Stimulated activated CD4-positive, alpha-beta T cell treated with anti-CD3 and anti-CD28 coated beads, Interleukin-12 subunit alpha, Interleukin-12 subunit beta, amount 100 ng/mL, for 48 hours (primary cell): ENCODE data around the gene CST6.
"Not testable (repeated sequence)": the region's sequence is repeated elsewhere in the genome, so short reads cannot be mapped to it uniquely, and the experiment has no call there.

Experiments
- DNase-seq, 3 donors: peaks; one replicate each; pipeline ENCODE4 v3.0.0-alpha.2; 2020; ENCODE audit warnings: low read depth in 2 of 3, low spot score in 1 of 3

Gene CST6

DNA sequence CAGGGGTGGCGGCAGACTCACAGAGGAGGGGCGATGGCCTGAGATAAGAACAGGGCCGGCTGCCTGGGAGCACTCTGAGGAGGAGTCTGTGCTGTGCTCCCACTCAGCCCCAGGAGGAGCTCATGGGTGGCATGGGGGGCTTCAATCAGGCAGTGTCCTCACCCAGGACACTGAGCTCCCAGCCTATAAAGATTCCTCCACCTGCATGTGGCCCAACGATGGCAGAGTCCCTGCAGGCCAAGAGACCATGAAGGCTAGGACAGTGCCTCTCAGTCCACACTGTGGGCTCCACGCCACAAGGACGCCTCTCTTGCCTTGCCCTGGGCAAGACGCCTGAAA lies 1.9 kb downstream of the CST6 start:
- DNase-seq, result no peak

DNA sequence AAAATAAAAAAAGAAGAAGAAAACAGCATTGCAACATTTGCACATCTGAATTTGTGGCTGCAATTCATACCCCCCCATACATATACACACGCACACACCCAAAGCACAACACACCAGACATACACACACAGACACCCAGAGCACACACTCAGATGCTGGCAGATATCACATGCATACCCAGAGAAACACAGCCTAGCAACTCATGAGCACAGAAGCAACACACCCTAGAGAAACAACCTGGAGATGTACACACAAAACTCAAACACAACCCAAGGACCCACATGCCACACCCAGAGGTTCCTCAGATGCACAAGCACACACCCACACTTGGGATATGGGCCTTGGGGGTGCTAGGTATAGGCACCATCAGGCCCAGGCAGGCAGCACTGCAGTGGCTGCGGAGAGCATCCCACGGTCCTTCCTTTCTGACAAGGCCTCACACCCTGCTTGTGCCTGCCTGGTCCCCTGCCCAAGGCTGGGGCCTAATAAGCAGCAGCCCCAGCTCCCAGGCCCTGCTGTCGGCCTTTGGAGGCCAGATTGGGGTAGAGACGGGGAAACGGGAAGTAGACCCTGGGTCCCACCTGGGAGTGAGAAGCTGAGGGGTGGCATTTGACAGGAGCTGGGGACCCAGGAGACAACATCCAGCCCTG lies 3.1 kb downstream of the CST6 start:
- no peak for DNase-seq

DNA sequence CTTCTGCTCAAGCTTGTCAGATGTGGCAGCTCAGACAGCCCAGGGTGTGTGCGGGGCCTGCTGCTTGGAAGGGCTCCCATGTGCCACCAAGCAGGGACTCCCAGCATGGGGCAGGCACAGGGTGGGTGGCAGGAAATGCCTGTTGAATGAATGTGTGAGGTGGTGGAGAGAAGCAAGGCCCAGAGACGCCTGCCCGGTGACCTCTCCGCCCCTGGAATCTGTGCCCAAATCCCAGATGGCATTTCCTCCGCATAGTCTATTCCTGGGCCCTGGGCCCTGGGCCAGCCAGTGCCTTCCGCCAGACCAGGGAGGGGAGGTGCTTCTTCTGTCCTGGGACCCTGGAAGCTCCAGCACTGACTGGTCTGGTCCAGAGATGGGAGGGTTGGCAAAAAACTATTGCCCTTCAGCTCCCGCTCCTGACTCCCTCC lies 3.7 kb downstream of the CST6 start:
- no peak for DNase-seq

DNA sequence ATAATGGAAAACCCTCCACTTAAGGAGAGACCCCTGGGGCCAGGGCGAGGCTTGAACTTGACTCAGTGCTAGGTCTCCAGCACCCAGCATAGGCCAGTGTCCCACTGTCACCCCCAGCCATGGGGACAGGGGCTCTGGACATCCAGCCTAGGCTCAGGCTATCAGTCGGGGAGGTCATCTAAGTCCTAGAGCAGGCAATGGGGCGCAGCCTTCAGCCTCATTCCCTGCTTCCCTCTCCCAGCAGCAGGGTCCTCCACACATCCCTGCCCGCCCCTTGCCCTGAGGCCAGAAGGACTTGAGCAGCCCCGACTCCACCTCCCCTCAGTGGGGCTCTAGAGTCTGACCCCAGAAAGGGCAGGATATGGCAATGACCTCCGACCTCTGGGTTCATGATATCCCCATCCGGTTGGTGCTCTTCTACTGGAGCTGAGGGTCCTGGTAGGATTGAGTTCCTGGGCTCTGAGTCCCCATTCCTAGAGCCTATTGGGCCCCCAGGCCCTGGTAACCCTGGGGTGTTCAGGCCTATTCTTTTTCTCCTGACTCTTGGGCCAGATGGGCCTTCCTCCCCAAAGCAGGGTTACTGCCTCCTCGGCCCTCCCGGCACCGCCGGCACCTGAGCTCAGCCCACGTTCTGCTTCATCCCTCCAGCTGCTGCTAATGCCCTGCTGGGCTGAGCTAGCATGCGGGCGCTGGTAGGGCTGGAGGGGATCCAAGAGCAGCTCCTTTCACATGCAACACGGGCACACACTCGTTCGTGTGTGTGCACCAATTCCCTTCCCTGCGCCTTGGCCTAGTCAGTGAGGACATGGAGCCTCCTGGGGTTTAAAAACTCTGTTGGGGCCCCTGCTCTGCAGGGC lies 4.4 kb downstream of the CST6 start:
- no peak for DNase-seq

DNA sequence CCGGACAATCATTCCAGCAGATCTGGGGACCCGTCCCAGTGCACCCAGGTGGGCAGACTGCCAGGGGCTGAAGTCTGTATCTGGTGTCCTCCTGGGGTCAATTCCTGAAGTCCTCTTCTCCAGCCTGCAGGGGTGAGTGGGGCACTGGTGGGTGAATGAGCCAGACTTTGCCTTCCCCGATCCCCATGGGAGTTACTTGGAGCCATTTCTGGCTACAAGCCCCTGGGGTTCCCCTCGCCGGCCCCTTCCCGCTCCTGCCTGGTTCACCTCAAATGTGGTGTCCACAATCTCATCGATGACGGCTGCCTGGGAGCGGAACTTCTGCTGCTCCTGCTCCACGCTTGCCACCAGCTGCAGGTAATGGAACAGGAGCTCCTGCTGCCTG lies 5.0 kb downstream of the CST6 start:
- DNase-seq, result no peak

DNA sequence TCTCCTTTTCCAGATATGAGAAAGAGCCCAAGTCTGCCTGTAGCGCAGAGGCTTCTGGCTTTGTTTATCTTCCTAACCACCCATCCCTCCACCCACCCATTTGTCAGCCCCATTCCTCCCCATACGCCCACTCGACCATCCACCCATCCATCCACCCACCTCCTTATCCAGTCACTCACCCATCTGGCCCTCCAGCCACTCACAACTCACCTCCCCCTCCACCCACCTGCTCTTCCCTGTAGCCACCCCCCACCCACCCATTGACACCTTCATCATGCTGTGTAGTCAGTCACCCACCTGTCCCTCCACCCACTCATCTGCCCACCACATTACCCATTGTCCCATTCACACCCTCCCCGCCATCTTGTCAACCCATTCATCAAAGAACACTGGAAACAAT lies 5.5 kb downstream of the CST6 start:
- DNase-seq, result no peak

DNA sequence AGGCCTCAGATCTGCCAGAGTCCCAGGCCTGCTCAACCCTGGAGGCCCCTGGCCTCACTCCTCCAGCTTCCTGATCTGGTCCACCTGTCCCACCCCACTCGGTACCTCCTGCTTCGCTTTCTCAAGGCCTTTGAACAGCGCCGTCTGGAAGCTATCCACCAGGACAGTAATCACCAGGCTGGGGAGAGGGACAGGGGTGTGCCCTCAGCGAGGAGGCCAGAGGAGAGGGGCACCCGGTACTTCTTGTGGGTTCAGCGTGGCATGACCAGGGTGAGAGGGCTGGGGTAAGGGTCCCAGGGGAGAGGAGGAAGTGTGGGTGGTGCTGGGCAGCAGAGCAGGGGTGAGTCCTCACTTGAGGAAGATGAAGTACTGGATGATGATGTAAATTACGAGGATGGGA lies 8.4 kb downstream of the CST6 start:
- no peak for DNase-seq

DNA sequence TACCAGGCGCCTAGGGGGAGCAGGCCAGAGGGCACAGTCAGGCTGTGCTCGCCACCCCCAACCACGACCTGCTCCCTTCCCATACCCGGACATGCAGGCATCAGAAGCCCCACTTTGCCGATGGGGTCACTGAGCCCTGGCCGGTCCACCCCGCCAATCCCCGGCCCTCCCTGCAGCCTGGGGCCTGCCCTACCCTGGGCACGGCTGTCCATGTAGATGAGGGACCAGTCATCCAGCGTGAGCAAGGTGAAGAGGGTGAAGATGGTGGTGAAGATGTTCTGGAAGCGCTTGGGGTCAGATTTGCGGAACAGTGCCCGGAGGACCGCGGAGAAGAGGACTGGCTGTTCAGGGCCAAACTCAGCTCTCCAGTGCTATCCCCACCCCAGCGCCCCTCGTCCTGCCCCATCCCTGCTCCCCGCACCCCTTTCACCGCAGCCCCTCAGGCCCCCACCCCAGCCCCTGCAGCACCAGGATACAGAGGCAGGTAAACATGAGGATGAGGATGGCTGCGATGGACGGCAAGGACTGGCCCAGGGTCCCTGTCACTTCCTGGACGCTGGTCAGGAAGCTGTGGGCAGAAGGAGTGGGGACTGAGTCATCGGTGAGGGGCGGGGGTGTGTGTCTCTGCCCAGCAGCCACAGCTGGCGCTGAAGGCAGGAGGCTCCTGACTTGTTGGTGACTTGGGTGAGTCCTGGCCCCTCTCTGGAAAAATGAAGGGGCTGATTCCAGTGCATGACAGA lies 9.0 kb downstream of the CST6 start:
- DNase-seq, result no peak

DNA sequence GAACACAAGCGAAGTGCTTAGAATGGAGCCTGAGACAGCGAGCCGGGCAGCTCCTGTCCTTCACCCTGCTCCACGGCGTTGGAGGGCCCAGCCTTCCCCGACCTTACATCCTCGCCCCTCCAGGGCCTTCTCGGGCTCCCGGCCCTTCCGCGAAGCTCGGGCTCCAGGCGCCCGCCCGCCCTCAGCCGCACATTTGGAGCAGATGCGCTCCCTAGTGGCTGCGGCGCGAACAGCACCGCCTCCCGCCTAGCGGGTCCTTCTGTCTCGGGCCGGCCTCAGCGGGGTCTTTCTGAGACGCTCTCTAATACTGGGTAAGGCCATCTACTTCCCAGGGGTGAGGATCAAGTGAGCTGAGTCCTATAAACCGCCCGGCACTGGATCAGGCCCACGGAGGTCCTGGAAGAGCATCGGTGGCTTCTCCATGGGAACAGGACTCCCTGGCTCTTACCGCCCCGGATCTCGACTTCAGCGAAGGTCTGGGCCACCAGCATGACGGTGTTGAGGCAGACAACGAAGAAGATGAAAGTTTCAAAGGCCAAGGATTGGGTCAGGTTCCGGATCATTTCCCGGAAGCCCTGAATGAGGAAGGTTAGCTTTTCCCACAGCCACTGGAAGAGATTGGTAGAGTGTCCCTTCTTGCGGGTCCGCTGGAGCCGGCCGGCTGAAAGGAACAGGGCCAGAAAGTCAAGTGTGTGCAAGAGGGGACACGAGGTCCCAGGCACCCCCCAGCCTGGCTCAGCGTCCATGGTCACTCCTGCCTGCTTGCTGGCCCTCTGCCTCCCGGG lies 10.8 kb downstream of the CST6 start:
- DNase-seq, result peak; percentile 61 to 85 (median 72)

DNA sequence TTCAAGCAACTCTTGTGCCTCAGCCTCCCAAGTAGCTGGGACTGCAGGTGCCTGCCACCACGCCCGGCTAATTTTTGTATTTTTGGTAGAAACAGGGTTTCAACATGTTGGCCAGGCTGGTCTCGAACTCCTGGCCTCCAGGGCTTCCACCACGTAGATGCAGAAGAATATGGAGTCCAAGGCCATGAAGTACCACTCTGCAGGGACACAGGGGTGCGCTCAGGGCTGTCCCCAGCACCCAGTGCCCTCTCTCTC lies 11.3 kb downstream of the CST6 start:
- not testable (repeated sequence) for DNase-seq

DNA sequence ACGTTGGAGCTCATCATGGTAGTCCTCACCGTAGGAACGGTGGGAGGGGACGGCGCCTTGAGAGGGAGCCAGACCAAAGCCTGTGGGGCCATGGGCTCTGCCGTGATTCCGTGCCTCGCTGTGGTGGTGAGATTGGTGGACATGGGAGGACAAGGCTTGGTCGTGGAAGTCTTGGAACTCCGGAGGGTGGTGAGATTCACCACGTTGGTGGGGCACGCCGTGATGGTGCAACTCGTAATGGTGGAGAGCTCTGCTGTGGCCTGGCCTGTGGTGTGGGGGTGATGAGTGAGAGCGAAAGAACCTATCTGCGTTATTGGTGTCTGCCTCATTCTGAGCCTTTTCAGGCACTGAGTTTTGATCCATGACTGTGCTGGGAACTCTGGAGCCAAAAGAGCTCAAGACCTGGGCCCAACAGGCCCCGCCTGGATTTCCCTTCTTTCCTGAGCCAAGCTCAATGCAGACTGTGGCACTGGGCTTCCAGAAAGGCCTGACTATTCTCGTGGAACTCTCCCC lies 14.3 kb downstream of the CST6 start, which contains the start of gene CATSPER1:
Gene CATSPER1, minus strand, starts transcription at position 463 of the 513 bp plus-strand sequence. Its CDS starts 100 bp downstream, at position 363.
- no peak for DNase-seq

DNA sequence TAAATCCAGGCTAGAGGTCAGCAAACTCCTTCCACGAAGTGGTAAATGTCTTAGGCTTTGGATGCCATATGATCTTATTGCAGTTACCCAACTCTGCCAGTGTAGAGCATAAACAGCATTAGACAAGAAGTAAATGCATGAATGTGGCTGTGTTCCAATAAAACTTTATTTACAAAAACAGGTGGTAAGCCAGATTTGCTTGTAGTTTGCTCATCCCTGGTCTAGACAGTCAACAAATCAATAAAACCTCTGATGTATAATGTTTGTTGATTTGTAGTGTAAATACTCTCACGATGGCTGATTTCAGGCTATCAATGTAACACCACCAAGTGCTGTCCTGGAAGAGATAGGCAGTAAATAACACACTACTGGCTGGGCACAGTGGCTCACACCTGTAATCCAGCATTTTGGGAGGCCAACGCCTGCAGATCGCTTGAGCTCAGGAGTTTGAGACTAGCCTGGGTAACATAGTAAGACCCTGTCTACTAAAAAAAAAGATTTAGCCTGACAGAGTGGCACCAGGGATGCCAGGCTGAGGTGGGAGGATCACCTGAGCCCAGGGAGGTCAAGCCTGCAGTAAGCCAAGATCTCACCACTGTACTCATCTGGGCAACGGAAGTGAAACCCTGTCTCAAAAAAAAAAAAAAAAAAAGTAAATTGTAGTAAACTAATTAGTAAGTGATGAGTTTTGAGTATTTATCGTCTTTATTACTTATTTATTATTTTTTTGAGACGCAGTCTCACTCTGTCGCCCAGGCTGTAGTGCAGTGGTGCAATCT lies 21.3 kb downstream of the CST6 start:
- DNase-seq, result no peak

DNA sequence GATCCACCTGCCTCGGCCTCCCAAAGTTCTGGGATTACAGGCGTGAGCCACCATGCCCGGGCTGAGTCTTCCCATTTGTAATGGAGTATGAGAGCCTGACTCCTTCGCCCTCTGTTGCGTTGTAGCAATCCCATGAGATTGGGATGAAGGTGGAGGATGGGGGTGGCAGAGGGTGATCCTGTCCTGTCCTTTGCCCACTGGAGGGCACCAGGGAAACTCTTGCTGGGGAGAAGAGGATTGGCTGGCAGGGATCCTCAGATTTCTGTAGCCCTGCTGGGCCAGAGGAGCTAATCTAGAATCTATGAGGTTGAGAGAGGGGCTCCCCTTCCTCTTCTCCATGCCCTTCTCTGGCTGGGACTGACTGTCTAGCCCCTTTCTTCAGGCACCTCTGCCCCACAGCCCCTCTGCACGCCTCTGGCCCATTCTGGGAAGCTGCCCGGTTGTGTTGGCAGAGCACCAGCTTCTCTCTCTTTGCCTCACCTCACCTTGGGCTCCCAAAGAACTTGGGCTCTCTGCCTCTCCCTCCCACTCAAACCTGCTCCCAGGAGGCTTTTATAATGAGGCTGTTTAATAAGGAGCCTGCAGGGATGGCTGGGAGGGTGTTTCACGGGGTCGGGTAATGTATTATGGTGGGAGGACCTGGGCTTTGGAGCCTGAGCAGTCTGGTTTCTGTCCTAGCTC lies 24.0 kb downstream of the CST6 start:
- DNase-seq, result no peak

DNA sequence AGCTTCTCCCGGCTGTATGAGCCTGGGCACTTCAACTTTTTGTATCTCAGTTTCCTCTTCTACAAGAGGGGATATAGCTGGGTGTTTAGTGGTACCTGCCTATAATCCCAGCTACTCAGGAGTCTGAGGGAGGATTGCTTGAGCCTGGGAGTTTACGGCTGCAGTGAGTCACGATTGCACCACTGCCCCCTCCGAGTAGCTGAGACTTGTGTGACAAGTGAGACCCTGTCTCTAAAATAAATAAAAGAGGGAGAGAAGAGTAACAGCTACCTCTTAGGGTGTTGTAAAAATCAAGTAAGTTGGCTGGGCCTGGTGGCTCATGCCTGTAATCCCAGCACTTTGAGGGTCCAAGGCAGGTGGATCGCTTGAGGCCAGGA lies 24.5 kb downstream of the CST6 start:
- DNase-seq, result no peak

DNA sequence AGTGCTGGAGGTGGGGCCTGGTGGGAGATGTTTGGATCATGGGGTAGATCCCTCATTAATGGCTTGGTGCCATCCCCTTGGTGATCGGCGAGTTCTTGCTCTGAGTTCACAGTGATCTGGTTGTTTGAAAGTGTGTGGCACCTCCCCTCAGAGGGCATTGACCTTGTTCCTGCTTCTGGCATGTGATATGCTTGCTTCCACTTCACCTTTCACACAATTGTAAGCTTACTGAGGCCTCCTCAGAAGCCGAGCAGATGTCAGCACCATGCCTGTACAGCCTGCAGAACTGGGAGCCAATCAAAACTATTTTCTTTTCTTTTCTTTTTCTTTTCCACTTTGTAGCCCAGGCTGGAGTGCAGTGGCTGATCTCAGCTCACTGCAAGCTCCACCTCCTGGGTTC lies 25.5 kb downstream of the CST6 start:
- DNase-seq, result no peak

DNA sequence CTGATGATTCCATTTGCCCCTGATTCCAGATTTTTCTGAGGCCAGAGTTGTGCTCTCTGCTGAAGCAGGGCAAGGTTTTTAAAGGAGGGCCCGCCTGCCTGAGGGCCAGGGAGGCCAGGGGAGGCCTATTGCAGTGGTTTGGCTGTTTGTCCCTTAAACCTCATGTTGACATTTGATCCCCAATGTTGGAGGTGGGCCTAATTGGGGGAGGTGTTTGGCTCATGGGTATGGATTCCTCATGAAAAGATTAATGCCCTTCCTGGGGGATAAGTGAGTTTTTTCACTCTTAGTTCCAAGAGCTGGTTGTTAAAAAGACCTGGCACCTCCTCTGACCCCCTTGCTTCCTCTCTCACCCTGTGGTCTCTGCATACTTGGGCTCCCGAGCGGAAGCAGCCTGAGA lies 28.0 kb downstream of the CST6 start:
- DNase-seq, result no peak

DNA sequence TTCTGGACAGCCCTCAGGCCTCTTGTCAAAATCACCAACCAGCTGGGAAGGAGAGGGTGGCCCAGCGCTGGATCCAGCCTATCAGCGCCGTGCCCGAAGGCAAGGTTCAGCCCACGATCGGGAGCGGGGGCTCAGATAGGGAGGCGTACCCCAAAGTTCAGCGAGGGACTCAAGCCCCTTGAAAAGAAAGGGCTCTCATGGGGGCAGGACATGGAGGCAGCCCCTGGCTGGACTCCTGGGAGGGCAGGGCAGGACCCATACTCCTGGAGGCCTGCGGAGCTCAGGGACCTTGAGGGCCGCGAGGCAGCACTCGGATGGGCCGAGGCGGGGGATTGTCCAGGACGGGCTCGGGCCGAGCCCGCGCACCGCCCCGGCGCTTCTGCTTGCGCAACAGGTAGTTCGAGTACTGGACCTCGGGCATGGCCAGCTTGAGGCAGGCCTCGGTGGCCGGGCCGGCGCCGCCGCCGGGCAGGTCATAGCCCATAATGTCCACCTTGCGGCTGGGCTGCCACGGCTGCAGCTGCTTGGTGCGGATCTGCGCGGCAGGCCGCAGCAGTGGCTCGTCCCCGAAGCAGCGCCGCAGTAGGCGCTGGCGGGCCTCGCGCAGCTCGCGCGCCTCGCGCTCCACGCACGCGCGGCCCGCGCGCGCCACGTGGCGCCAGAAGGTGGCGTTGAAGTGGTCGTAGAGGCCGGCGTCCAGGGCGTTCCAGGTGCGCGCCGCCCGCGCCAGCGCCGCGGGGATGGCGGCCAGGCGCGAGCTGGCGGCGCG lies 30.6 kb downstream of the CST6 start:
- DNase-seq, result no peak

DNA sequence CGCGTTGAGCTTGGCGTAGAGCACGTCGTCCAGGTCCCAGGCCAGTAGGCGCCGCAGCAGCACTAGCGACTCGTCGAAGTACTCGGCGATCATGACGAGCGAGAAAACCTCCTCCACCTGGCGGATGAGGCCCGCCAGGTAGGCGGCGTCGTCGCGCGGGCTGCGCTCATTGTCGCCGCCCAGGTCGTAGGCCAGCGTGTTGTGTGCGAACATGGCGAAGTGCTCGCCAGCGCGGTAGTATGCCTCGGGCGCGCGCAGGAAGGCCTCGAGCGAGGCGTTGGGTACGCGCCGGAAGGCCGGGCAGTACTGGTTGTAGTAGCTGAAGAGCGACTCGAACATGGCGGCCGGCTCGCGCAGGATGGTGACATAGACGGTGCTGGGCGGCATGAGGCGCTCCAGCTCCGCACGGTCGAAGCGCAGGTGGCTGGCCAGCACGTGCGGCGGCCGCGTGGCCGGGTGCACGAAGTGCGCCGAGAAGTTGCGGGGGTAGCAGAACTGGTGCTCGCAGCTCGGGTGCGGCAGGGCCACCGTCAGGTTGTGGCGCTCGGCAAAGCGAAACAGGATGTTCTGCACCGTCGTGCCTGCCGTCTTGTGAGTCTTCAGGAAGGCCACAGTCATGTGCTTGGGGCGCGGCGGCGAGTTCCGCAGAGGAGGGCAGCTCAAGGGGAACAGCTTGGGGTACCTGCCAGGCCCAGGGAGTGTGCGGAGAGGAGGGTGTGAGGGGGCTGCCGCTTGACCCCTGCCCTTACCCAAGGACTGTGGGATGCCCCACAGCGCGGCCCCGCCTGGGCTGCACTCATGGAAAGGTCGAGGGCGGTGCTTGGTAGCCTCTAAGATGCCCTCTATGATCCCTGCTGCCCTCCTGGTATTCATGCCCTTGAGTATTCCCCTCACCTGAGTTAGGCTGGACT lies 31.4 kb downstream of the CST6 start:
- no peak for DNase-seq
